GM12891 (cell line): ENCODE results near the gene NDST4.

Experiments used
- POLR2A ChIP-seq: IDR thresholded peaks from 2 replicates; pipeline ENCODE4 v1.6.1; 2011; ENCODE audit warnings: low read depth, low read length, control low read depth
- POLR2AphosphoS5 ChIP-seq: IDR thresholded peaks from 2 replicates; pipeline ENCODE4 v1.6.1; 2011; ENCODE audit warnings: low read depth, low read length, control low read depth
- TAF1 ChIP-seq: IDR thresholded peaks from 2 replicates; pipeline ENCODE4 v1.6.1; 2011; ENCODE audit warnings: low read depth, low read length, control low read depth

DNA sequence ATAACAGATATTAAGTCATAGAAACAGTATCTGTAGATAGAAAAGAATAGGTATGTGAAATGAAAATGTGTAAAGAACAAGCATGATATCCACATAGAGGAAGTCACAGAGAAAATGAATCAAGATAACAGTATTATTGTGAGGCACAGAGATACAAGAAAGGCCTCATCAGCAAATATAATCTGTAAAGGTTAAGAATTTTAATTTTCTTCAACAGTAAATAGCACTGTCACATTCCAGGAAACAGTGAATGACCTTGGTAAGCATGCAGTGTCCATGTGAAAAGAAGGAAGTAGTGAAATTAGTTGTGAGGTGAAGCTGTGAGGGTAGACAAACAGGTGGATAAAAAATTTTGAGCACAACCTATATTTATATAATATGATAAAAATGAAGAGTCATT is 39.5 kb upstream of the NDST4 start:
- TF ChIP-seq TAF1 = no peak
- no peak for TF ChIP-seq POLR2A
- no peak for TF ChIP-seq POLR2AphosphoS5
